Measurements from ENCODE around the gene TP63. TPM values are rescaled to one million over a fixed set of nuclear protein-coding genes. Genes with fewer than 3 reads are reported as not detected.

Gene TP63
- total and polyA plus RNA-seq, 2 experiments from 2014 or later, result not detected

- TF ChIP-seq ZNF462 (CRISPR knock-in tag; IDR thresholded peaks at IDR 0.05), result no peak
Observed at GRCh38 chr3:189826566-189826965, 195.4 kb downstream of the TP63 start (continued).

DNA sequence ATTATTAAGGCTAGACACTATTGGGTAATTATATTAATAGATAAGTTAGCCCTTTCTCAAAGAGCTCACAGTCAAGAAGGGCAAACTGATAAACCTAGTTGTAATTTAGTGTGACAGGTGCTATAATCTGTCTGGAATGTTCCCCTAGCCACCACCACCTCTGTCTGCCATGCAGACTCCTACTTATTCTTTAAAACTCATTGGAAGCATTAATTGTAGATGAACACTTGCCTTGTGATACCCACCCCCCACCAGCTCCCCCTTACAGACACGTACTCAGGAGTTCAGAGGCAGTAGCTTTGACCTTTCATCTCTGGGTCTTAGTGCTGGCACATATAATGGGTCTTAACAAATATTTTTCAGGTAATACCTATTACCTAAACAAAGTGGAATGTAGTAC is 195.9 kb downstream of the TP63 start:
- H3K27me3 ChIP-seq (ENCODE audit: insufficient read depth), result no peaks in the 10 kb centered on the region
- Mint-ChIP-seq H3K27ac (no peak overlapping the region), H3K9me3 (no peaks in the 10 kb centered on the region), H3K4me1 (peaks cover 7% of the 10 kb centered on the region; the same call in 2 of the 3 replicates), H3K27me3 (ENCODE audit: insufficient read depth, low read depth, poor library complexity) (peaks cover 5% of the 10 kb centered on the region), H3K36me3 (ENCODE audit: low read depth) (no peaks in the 10 kb centered on the region), H3K4me3 (no peak overlapping the region)
- H3K27ac ChIP-seq (ENCODE audit: low read depth), result no peak overlapping the region
- H3K36me3 ChIP-seq (ENCODE audit: insufficient read depth), result no peaks in the 10 kb centered on the region
- ATAC-seq, result no peak
- no peak overlapping the region for H2AFZ ChIP-seq
- no peaks in the 10 kb centered on the region for H3K79me2 ChIP-seq (replicated peaks; ENCODE audit: insufficient read depth)
- DNase-seq (ENCODE audit: low spot score), result no peak
- no peaks in the 10 kb centered on the region for H3K9me2 ChIP-seq (ENCODE audit: insufficient read depth)
- no peaks in the 10 kb centered on the region for H3F3A ChIP-seq (replicated peaks; ENCODE audit: low read depth)
- no peak overlapping the region for H3K4me3 ChIP-seq
- peaks cover 6% of the 10 kb centered on the region; the same call in 1 of the 2 replicates for H3K4me1 ChIP-seq (ENCODE audit: insufficient read depth)
- no peak overlapping the region for H3K4me2 ChIP-seq
- H4K20me1 ChIP-seq (replicated peaks; ENCODE audit: insufficient read depth), result no peaks in the 10 kb centered on the region
- TF ChIP-seq CREB1 (CRISPR knock-in tag; IDR thresholded peaks at IDR 0.05; ENCODE audit: low read depth), result no peak
- no peak for TF ChIP-seq NANOG (IDR thresholded peaks at IDR 0.05; ENCODE audit: borderline replicate concordance)
- TF ChIP-seq EZH2 (IDR thresholded peaks at IDR 0.05; ENCODE audit: low read depth, unreplicated experiment), result no peak
- TF ChIP-seq ZNF114 (CRISPR knock-in tag; IDR thresholded peaks at IDR 0.05), result no peak
- no peak for TF ChIP-seq ETS1 (IDR thresholded peaks at IDR 0.05)
- TF ChIP-seq ZNF331 (CRISPR knock-in tag; IDR thresholded peaks at IDR 0.05; ENCODE audit: low read depth), result no peak
- no peak for TF ChIP-seq CTCF (conservative IDR thresholded peaks at IDR 0.05; ENCODE audit: low read depth in 2 of 2)
- no peak for TF ChIP-seq STAT1 (IDR thresholded peaks at IDR 0.05; ENCODE audit: unreplicated experiment)
- no peak for TF ChIP-seq JUNB (IDR thresholded peaks at IDR 0.05; ENCODE audit: unreplicated experiment)

Data from GM23338 (cell line).